NCI-H187 treated with DMSO at 0.1 percent for 48 hours (cell line): ENCODE data around the gene FGGY.
"Not testable (repeated sequence)": the region's sequence is repeated elsewhere in the genome, so short reads cannot be mapped to it uniquely, and the experiment has no call there.

Experiments
- DNase-seq: peaks from one replicate; lab custom pipeline; 2025; lab: John Stamatoyannopoulos, UW

Gene FGGY

DNA sequence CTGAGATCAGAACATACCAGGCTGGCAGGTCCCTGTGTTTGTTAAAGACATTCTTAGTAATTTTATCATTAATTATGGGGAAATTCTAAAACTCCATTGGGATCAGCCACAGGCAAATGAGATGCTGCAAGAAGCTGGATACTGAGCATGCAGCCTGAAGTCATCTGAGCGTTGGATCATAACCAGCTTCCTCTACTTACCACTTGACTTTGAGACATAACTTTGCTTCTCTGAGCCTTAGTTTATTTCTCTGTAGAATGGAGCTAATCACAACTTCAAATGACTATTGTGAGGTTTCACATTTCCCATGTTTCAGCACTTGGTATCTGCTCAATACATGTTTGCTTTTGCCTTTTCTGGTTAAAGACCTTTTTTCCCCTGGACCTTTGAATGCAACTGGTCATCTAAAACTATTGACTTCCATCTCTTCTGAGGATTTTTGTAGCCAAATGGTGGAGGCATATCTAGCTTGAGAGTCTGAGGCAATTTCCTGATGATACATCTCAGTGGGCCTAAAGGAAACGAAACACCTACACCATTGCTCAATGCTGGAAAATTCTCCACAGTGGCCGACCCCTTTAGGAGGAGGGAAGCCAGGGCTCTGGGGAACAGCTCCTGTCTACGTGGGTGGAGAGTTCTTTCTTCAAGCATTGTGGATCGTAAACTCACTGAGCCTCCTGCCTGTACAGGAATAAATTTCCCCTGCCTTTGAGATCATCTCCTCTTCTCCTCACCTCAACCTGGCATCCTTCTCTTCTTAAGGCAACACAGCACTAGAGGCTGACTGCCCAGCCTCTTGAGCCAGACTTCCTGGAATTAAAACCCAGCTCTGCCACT lies 408.8 kb downstream of the FGGY start:
- no peak for DNase-seq

GRCh38 chr1:59706303-59706599 lies 409.4 kb downstream of the FGGY start:
- DNase-seq = no peak

- no peak for DNase-seq
Measured at GRCh38 chr1:59707178-59707791, 410.4 kb downstream of the FGGY start.

- no peak for DNase-seq
Measured at GRCh38 chr1:59709333-59709732, 412.4 kb downstream of the FGGY start.

- DNase-seq = not testable (repeated sequence)
Measured at GRCh38 chr1:59710920-59711319, 414.0 kb downstream of the FGGY start.

GRCh38 chr1:59714219-59714618 lies 417.3 kb downstream of the FGGY start:
- DNase-seq = no peak

GRCh38 chr1:59714966-59715365 lies 418.1 kb downstream of the FGGY start:
- DNase-seq = no peak

DNA sequence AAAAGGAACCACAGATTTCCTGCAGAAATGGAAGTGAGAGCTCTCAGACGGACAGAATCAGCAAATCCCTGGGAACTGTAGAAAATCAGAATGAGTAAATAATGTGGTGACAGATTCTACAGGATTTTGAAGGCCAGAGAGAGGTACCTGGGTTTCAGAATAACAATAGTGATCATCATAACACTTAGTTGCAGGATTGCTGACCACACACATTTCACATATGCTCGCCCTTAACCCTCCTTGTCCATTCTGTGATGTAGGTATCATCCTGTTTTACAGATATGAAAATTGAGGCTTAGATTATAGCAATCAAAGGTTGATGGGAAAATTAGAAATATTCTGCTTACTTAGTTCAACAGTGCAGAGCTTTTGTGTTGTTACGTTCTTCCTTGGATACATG lies 419.9 kb downstream of the FGGY start:
- DNase-seq = no peak

GRCh38 chr1:59718064-59718988 lies 421.4 kb downstream of the FGGY start:
- DNase-seq = no peak

DNA sequence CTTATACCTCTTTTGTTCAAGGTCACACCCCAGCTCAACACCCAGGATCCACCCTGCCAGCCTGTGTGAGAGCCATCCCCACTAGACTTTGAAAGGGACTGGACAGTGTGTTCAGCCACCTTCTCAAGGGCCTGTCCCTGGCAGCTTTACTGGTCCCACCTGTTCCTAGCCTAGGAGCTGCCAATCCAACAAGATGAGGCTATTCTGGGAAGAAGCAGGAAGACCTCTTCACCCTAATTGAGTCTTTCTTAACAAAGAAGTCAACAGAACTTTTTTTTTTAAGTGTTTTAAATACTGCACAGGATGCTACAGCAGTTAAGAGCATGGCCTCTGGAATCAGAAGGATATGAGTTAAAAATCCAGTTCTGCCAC lies 422.1 kb downstream of the FGGY start:
- no peak for DNase-seq

DNA sequence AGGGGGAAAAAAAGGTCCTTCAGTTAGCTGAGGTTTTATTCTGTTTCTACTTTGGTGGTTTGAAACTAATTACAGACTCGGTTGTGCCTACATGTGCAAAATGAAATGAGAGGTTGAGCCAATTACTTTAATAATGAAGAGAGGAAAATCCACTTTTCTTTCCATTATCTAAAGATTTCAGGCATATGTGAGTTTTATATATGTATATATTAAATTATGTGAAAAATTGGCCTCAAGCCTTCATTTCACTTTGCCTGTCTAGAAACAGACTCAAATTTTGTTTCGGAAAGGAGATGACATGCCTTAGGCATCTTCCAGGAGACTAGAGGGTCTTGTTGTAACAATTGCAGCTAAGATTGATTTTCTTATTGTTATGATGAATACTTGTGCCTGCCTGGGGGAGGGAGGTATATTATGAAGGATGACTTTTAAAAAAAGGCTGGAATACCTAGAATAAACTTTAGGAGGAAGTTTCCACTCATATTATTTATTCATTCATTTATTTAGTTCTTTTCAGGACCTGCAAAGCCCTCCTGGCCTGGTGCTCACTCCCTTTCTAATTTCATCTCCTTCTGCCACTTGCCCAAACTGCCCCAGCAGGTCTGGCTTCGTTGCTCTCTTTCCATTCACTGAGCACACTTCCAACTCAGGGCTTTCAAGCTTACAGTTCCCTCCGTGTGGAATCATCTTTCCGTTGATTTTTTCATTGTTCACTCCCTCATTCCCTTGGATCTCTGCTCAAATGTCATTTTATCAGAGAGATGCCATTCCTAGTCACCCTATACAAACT lies 423.6 kb downstream of the FGGY start:
- DNase-seq = no peak

- DNase-seq = no peak
Measured at GRCh38 chr1:59730302-59730701, 433.4 kb downstream of the FGGY start.

DNA sequence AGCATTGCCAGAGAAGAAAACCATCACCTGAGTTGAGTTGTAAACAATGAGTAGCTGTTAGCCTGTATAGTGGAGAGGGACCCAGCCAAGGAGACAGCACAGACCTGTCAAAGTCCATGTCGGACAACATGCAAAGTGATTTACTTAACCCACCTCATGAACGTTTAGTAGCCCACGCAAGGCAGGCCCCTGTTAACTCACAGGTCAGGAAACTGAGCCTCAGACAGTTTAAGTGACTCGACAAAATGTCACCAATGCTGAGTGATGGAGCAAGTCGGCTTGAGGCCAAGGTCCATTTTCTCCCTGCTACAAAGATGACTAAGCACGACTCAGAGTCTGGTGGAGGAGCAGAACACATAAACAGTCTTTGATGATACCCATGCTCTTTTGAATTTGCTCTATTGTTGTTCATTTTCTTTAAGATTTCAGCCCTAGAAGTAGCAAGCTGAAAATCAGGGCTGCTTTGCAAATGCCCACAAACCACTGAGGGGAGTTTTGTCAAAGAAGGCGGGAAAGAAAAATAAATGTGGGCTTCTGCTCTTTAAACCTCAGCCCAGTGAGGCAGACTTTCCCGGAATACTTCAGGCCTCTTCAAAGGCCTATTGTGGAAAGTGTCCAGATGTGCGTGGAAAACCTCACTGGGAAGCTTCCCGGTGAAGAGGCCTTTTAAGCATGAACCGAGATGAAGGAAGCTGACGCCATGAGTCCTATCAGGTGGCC lies 434.0 kb downstream of the FGGY start:
- no peak for DNase-seq

- DNase-seq = no peak
Measured at GRCh38 chr1:59731591-59731990, 434.7 kb downstream of the FGGY start.

DNA sequence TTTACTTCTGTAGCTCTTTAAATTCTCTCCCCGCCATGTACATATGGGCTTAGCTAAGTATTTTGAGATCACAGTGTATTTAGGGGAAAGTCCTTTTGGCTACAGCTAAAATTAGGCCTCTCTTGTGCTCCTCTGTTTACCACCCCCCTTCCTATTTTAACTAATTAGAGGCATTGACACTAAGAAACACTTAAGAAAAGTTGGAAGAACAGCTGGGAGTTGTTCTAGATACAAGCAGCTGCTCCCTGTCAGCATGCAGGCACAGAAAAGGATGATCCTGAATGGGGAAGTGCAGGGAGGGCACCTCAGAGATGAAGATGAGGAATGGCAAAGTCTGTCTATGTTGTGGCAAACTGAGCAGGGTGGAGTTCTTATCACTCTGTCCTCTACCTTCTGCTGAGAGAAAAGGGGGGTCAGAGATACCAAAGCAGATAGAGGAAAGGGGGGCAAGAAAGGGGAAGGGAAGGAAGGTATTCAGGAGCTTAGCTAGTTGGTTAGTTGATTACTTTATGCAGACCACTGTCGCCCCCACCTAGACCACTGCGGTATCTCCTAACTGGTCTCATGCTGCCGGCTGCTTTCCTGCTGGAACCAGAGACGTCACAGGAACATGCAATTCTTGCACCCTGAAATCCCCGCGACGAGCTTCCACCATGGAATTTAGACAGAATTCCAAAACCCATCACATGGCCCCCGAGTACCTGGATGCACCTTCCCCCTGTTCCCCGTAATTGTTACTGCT lies 435.5 kb downstream of the FGGY start:
- no peak for DNase-seq

DNA sequence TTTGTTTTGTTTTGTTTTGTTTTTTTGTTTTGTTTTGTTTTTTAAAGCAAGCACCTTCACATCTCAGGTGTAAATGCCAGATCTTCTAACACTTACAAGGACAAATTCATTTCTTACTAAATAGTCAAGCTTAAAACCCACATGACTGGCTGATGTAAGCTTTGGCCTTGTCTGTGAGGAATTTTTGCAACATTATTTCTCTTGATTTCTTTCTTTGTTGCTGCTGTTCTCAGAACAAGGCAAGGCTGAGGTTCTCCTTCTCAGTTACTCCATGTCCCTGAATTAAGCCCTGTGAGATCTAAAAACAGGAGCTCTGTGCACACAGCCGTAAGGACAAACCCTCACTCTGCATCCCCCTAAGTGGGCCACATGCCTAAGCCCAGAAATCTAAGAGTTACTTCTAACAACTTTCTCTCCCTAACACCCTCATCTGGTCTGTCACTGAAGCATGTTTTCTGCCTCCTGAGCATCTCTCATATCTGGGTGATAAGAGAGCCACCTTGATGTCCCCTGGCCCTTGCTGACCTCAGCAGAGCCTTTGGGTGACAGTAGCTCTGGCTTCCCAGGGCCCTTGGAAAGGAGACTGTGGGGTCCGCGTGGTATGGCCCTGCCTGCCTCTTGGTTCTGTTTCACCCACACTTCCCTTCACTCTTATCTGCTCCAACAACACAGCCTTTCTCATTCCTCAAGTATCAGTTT lies 436.7 kb downstream of the FGGY start:
- DNase-seq = no peak

- not testable (repeated sequence) for DNase-seq
Measured at GRCh38 chr1:59735927-59736326, 439.0 kb downstream of the FGGY start.

- no peak for DNase-seq
Measured at GRCh38 chr1:59736744-59737143, 439.9 kb downstream of the FGGY start.

DNA sequence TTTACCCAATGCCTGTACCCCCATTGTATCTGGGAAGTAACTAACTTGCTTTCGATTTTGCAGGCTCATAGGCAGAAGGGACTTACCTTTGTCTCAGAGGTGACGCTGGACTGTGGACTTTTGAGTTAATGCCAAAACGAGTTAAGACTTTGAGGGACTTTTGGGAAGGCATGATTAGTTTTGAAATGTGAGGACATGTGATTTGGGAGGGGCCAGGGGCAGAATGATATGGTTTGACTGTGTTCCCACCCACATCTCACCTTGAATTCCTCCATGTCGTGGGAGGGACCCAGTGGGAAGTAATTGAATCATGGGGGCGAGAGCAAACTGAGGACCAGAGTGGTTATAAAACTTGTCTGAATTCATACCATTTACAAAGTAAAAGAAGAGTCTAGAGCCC lies 440.7 kb downstream of the FGGY start:
- DNase-seq = no peak

- DNase-seq = no peak
Measured at GRCh38 chr1:59738152-59738551, 441.3 kb downstream of the FGGY start.
